GM21576 (cell line): ENCODE data around the gene OR6B2.

Experiments used
- ATAC-seq: cut with Tn5 transposase; IDR thresholded peaks from one replicate; pipeline ENCODE4 v1.9.1; 2021; ENCODE audit warnings: mild to moderate bottlenecking, moderate library complexity; ENCODE audit not compliant: unreplicated experiment

OR6B2 gene

GRCh38 chr2:239983004-239983778 lies 47.0 kb downstream of the OR6B2 start:
- ATAC-seq = no peak
